Measurements from ENCODE around the gene CCDC18. TPM values are rescaled to one million over a fixed set of nuclear protein-coding genes. Genes with fewer than 3 reads are reported as not detected.

CCDC18 gene
- total RNA-seq, 4 donors from 2014 or later = 4.6 to 7.8 (median 5.6) TPM

DNA sequence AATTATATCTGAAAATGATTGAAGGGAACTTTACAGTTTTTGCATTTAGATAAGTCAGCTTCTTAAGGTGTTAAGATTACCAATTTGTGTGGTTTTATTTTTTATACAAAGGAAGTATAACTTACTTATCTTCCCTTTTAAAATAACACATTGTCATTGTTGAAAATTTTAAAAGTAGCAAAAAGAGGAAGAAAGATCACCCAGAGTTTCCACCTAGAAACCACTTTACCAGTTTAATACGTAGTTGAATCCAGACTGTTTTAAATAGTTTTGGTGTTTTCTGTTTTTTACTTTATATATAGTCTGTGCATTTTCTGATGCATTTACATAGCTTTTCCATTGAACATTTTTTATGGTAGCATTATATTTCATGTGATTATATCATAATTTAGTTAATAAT lies 6.1 kb downstream of the CCDC18 start:
- Histone ChIP-seq H3K9me3 (no peaks in the 10 kb centered on the region), H3K27ac (no peak overlapping the region), H3K27me3 (no peaks in the 10 kb centered on the region), H3K36me3 (no peaks in the 10 kb centered on the region), H3K4me1 (no peaks in the 10 kb centered on the region), H3K4me3 (no peak overlapping the region)
- TF ChIP-seq, protein P1, sequence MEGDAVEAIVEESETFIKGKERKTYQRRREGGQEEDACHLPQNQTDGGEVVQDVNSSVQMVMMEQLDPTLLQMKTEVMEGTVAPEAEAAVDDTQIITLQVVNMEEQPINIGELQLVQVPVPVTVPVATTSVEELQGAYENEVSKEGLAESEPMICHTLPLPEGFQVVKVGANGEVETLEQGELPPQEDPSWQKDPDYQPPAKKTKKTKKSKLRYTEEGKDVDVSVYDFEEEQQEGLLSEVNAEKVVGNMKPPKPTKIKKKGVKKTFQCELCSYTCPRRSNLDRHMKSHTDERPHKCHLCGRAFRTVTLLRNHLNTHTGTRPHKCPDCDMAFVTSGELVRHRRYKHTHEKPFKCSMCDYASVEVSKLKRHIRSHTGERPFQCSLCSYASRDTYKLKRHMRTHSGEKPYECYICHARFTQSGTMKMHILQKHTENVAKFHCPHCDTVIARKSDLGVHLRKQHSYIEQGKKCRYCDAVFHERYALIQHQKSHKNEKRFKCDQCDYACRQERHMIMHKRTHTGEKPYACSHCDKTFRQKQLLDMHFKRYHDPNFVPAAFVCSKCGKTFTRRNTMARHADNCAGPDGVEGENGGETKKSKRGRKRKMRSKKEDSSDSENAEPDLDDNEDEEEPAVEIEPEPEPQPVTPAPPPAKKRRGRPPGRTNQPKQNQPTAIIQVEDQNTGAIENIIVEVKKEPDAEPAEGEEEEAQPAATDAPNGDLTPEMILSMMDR (IDR thresholded peaks at IDR 0.05 in 4 of 5, conservative IDR thresholded peaks at IDR 0.05 in 1 of 5) = no peak
- no peak for TF ChIP-seq POLR2A (IDR thresholded peaks at IDR 0.05)
- in situ Hi-C loops (cut with MboI; ENCODE audit: low sequenced_read_pairs in 4 of 4) = loop anchor here in 1 of 4 donors (25.0 kb wide), 1 partner anchor 349 kb away; the partner anchor contains the start of gene RPL5
- intact Hi-C loops (cut with DNase I; ENCODE audit: low total_unique reads) = no loop called here
- ATAC-seq = no peak
- no peak for DNase-seq

DNA sequence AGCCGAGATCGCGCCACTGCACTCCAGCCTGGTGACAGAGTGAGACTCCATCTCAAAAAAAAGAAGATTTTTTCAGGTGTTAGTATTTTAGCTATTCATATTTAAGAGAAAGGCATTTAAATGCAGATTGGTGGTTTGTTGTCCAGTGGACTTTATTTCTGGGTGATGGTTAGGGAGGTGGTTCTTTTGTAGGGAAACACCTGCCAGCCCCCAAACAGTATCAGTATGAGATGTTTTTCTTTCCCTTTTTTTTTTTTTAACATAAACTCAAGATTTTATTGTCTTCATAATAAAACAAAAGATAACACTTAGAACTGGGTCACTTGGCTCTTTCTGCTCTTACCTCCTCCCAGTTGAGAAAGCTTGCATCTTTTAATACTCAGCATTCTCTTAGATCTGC lies 9.9 kb downstream of the CCDC18 start:
- ATAC-seq (no peak), DNase-seq (no peak)
- no peaks in the 10 kb centered on the region for H3K9me3 ChIP-seq
- no peak overlapping the region for H3K4me3 ChIP-seq
- H3K27me3 ChIP-seq = no peaks in the 10 kb centered on the region
- H3K27ac ChIP-seq = no peak overlapping the region
- in situ Hi-C loops (cut with MboI; ENCODE audit: low sequenced_read_pairs in 4 of 4) (loop anchor here in 1 of 4 donors (25.0 kb wide), 1 partner anchor 353 kb away; the partner anchor contains the start of gene RPL5), intact Hi-C loops (cut with DNase I; ENCODE audit: low total_unique reads) (no loop called here)
- no peaks in the 10 kb centered on the region for H3K4me1 ChIP-seq
- TF ChIP-seq, protein P1 (IDR thresholded peaks at IDR 0.05 in 4 of 5, conservative IDR thresholded peaks at IDR 0.05 in 1 of 5) = no peak
- TF ChIP-seq POLR2A (IDR thresholded peaks at IDR 0.05) = no peak
- H3K36me3 ChIP-seq = no peaks in the 10 kb centered on the region

DNA sequence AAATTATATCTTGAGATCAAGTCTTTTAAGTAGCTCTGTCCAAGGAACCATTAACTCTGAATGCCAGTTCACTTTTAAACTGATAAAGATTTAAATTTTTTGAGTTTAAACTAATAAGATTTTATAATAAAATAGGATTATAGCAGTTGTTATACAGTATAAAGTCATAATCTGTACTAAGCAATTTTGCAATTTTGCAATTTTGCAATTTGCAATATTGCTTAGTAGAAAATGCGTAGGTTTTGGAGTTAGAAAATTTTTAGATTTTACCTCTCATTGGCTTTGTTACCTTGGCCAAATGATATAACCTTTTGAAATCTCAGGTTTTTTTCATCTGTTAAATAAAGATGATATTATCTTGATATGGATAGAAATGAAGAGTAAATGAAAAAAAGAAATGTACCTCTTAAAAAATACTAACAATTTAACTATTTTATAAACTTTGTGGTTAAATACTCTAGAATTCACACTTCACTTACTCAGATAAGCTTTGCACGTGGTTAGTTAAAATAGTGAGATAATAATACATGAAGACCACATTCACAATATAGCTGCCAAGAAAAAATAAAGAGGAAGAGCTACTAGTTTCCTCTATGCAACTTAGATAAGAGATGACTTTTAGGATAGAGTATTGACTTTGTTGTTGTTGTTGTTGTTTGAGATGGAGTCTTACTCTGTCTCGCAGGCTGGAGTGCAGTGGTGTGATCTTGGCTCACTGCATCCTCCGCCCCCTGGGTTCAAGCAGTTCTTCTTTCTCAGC lies 13.9 kb downstream of the CCDC18 start:
- Histone ChIP-seq H3K9me3 (no peaks in the 10 kb centered on the region), H3K36me3 (peaks cover 0 to 9% of the 10 kb centered on the region in 2 donors), H3K27me3 (no peaks in the 10 kb centered on the region), H3K4me1 (no peaks in the 10 kb centered on the region), H3K4me3 (no peak overlapping the region), H3K27ac (no peak overlapping the region)
- DNase-seq = no peak
- TF ChIP-seq, protein P1 (IDR thresholded peaks at IDR 0.05 in 4 of 5, conservative IDR thresholded peaks at IDR 0.05 in 1 of 5) = no peak
- no peak for TF ChIP-seq POLR2A (IDR thresholded peaks at IDR 0.05)
- intact Hi-C loops (cut with DNase I; ENCODE audit: low total_unique reads) (no loop called here), in situ Hi-C loops (cut with MboI; ENCODE audit: low sequenced_read_pairs in 4 of 4) (loop anchor here in 1 of 4 donors (25.0 kb wide), 1 partner anchor 357 kb away; the partner anchor contains the start of gene RPL5)
- no peak for ATAC-seq

DNA sequence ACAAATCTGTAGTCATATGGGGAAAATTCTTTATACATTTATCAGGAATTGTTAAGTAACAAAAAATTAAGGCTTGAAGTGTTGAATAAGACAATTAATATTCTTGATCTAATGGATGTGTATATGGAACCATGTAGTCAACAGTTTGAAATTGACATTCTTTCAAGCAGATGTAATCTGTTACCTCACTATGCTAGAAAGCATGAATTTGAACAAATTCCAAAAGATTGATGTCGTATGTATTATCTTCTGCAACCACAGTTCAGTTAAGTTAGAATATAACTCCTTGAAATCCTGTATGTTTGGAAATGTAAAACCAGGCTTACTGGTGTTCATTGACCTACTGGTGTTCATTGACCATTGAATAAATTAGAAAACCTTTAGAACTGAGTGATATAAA lies 16.1 kb downstream of the CCDC18 start:
- H3K36me3 ChIP-seq = peaks cover 0 to 9% of the 10 kb centered on the region in 2 donors
- H3K27me3 ChIP-seq = no peaks in the 10 kb centered on the region
- no peak for TF ChIP-seq POLR2A (IDR thresholded peaks at IDR 0.05)
- TF ChIP-seq, protein P1 (IDR thresholded peaks at IDR 0.05 in 4 of 5, conservative IDR thresholded peaks at IDR 0.05 in 1 of 5) = no peak
- no peaks in the 10 kb centered on the region for H3K4me1 ChIP-seq
- H3K27ac ChIP-seq = no peak overlapping the region
- in situ Hi-C loops (cut with MboI; ENCODE audit: low sequenced_read_pairs in 4 of 4) (loop anchor here in 1 of 4 donors (25.0 kb wide), 1 partner anchor 359 kb away; the partner anchor contains the start of gene RPL5), intact Hi-C loops (cut with DNase I; ENCODE audit: low total_unique reads) (no loop called here)
- no peak for ATAC-seq
- H3K4me3 ChIP-seq = no peak overlapping the region
- no peaks in the 10 kb centered on the region for H3K9me3 ChIP-seq
- no peak for DNase-seq
